Measurements from ENCODE around the gene KCTD4.
"Not testable (repeated sequence)": the region's sequence is repeated elsewhere in the genome, so short reads cannot be mapped to it uniquely, and the experiment has no call there.

Gene KCTD4

DNA sequence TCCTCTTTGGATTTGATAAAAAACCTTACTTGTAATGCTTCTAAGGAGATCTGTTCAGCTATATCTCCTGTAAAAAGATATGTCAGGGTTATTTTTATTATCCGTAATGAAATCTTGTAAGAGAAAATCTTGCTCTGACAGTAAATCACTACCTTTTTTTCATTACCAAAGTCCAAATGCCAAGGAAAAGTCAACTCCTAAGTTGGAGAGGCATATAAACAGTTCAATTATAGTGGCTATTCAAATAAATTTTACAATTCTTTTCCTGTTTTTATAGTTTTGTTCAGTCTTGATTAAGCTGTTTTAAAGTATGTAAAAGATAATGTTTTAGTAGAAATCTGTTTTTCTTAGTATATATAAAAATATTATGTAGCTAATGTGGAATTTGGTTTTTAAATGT lies 9.0 kb downstream of the KCTD4 start:
- DNase-seq (ENCODE audit: insufficient read length), result no peak
- FAIRE-seq, result no peak
- TF ChIP-seq POLR2AphosphoS5 (IDR thresholded peaks at IDR 0.05; ENCODE audit: low read depth, low read length) (no peak), POLR2A (IDR thresholded peaks at IDR 0.05; ENCODE audit: low read depth, low read length) (no peak), TAF1 (IDR thresholded peaks at IDR 0.05; ENCODE audit: borderline replicate concordance, low read depth, low read length) (no peak)

DNA sequence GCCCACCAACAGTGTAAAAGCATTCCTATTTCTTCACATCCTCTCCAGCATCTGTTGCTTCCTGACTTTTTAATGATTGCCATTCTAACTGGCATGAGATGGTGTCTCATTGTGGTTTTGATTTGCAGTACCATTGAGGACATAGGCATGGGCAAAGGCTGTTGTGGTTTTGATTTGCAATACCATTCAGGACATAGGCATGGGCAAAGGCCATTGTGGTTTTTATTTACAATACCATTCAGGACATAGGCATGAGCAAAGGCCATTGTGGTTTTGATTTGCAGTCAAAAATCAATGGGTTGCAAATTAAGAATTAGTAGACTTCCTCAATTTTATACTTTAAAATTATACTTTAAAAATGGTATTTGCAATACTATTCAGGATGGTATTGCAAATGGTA lies 11.3 kb downstream of the KCTD4 start:
- not testable (repeated sequence) for DNase-seq (ENCODE audit: insufficient read length); FAIRE-seq

DNA sequence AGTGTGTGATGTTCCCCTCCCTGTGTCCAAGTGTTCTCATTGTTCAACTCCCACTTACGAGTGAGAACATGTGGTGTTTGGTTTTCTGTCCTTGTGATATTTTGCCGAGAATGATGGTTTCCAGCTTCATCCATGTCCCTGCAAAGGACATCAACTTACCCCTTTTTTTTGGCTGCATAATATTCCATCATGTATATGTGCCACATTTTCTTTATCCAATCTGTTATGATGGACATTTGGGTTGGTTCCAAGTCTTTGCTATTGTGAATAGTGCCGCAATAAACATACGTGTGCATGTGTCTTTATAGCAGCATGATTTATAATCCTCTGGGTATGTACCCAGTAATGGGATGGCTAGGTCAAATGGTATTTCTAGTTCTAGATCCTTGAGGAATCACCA lies 11.8 kb downstream of the KCTD4 start:
- FAIRE-seq; DNase-seq (ENCODE audit: insufficient read length): not testable (repeated sequence)

DNA sequence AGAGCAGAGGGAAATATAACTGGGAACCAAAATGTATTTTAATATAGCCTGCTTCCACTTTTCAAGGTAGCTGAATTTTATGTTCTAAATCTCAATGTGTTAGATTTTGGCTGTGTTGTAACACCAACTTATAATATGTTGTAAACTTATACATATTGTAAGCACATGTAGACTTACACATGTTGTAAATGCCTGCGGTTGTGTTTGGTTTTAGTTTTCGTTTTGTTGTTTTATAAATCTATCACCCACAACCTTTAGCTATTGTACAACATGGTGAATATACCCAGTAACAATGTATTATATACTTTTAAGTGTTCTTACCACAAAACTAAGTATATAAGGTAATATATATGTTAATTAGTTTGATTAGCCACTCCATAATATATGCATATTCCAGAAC lies 15.6 kb downstream of the KCTD4 start:
- TF ChIP-seq POLR2A (IDR thresholded peaks at IDR 0.05; ENCODE audit: low read depth, low read length) (no peak), TAF1 (IDR thresholded peaks at IDR 0.05; ENCODE audit: borderline replicate concordance, low read depth, low read length) (no peak), POLR2AphosphoS5 (IDR thresholded peaks at IDR 0.05; ENCODE audit: low read depth, low read length) (no peak)
- DNase-seq (ENCODE audit: insufficient read length), result no peak
- no peak for FAIRE-seq

DNA sequence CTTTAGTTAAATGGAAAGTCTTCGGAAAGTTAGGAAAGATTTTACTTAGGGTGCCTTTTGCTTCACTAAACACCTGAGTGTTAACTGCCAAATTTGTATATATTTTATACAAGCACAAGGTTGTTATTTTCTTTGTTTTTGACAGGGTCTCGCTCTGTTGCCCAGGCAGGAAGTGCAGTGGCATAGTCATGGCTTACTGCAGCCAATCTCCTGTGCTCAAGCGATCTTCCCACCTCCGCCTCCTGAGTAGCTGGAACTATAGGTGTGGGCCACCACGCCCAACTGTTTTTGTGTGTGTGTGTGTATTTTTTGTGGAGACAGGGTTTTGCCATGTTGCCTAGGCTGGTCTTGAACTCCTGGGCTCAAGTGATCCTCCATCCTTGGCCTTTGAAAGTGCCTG lies 16.2 kb downstream of the KCTD4 start:
- no peak for FAIRE-seq
- TF ChIP-seq POLR2A (IDR thresholded peaks at IDR 0.05; ENCODE audit: low read depth, low read length), result no peak
- no peak for TF ChIP-seq POLR2AphosphoS5 (IDR thresholded peaks at IDR 0.05; ENCODE audit: low read depth, low read length)
- no peak for TF ChIP-seq TAF1 (IDR thresholded peaks at IDR 0.05; ENCODE audit: borderline replicate concordance, low read depth, low read length)
- no peak for DNase-seq (ENCODE audit: insufficient read length)

DNA sequence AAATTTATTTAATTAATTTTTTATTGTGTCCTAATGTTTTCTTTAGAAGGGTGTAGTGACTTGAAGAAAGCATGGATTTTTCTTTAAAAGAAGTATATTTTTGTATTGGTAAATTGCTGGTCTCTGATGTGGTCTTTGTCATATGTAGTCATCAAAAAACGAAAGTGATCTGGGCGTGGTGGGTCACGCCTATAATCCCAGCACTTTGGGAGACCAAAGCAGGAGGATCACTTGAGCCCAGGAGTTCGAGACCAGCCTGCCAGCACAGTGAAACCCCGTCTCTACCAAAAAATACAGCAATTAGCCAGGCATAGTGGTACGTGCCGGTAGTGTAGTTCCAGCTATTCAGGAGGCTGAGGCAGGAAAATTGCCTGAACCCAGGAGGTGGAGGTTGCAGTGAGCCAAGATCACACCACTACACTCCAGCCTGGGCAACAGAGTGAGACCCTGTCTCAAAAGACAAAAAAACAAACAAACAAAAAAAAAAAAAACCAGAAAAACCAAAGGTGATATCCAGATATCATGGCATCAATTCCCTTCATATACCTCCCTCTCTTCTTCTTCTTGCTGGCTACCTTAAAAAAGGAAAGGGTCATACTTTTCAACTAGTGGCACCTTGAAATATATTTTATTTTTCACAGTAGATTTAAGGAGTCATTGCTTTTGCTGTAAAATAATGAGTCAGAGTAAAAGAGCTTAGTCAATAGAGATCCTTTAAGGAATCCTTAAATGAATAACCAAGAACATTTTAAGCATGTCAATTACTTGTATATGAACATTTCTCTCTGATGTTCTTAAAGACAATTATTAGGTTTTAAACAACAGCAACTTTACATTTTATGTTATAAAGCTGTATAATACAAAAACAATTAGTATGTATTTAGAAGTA lies 19.9 kb downstream of the KCTD4 start:
- no peak for DNase-seq (ENCODE audit: insufficient read length)
- no peak for FAIRE-seq
- TF ChIP-seq TAF1 (IDR thresholded peaks at IDR 0.05; ENCODE audit: borderline replicate concordance, low read depth, low read length), result no peak
- no peak for TF ChIP-seq POLR2AphosphoS5 (IDR thresholded peaks at IDR 0.05; ENCODE audit: low read depth, low read length)
- TF ChIP-seq POLR2A (IDR thresholded peaks at IDR 0.05; ENCODE audit: low read depth, low read length), result no peak

DNA sequence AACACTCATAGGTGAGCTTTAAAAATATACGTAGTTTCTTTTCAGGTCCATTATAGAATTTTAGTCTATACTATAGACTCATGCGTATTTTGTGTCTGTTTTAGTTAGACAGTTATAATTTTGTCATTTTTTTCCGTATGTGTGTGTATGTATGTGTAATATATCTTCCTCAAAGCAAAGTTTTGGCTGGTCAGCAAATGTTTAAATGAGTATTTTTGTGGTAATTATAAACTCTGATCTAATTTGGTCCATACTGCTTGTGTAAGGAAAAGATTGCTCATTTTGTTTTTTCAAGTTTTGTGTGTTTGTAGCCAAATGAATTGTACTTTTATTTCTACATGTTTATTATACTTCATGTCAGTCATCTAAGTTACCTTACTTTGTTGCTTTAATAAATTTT lies 20.5 kb downstream of the KCTD4 start:
- DNase-seq (ENCODE audit: insufficient read length), result no peak
- no peak for TF ChIP-seq TAF1 (IDR thresholded peaks at IDR 0.05; ENCODE audit: borderline replicate concordance, low read depth, low read length)
- no peak for TF ChIP-seq POLR2A (IDR thresholded peaks at IDR 0.05; ENCODE audit: low read depth, low read length)
- TF ChIP-seq POLR2AphosphoS5 (IDR thresholded peaks at IDR 0.05; ENCODE audit: low read depth, low read length), result no peak
- FAIRE-seq, result no peak

DNA sequence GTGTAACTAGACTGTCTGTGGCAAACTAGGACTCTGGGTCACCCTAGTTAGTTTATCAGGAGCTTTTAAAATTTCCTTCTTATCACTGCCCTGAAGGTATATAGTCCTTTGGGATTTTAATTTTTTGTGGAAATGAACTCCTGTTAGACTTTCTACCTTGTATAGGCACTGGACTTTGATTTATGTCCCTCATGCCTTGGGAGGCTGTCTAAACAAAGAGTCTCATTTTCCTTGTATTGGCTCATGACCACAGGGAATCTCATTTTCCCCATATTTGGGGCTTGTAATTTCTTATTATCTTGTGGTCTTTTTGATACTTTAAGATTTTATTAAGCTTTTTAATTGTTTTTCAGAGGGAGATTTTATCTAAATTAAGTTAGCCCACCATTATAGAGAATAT lies 21.4 kb downstream of the KCTD4 start:
- DNase-seq (ENCODE audit: insufficient read length), result no peak
- TF ChIP-seq TAF1 (IDR thresholded peaks at IDR 0.05; ENCODE audit: borderline replicate concordance, low read depth, low read length) (no peak), POLR2AphosphoS5 (IDR thresholded peaks at IDR 0.05; ENCODE audit: low read depth, low read length) (no peak), POLR2A (IDR thresholded peaks at IDR 0.05; ENCODE audit: low read depth, low read length) (no peak)
- no peak for FAIRE-seq

DNA sequence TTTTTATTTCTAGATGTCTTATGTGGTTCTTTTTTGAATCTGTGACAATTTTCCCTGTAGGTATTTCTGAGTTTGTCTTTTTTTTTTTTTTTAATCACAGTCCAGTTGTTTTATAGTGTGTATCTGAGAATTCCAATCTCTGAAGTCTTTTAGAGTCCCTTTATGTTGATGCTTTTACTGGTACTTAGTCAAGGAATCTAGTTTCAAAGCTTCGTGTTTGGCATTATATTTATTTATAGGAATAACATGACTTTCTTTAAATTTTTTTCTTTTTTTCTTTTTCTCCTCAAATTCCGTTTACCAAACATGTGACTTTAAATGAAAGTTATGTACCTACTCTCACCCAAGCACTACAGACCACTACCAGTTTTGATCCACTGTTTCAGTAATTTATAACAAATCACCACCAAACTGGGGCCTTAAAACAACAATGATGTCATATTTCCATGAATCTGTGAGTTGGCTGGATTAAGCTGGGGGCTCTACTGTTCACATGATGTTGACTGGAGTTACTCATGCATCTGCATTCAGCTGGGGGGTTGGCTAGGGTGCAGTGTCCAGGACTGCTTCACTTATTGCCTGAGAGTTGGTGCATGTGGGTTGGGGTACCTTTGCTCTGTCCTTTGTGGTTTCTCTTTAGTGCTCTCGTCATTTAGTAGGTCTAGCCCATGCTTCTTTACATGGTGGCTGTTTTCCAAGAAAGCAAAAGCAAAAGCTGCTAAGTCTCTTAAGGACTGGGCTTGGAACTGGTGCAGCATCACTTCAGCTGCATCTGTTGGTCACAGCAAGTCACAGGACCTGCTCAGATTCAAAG lies 22.3 kb downstream of the KCTD4 start:
- DNase-seq (ENCODE audit: insufficient read length) (no peak), FAIRE-seq (no peak)
- no peak for TF ChIP-seq POLR2A (IDR thresholded peaks at IDR 0.05; ENCODE audit: low read depth, low read length)

DNA sequence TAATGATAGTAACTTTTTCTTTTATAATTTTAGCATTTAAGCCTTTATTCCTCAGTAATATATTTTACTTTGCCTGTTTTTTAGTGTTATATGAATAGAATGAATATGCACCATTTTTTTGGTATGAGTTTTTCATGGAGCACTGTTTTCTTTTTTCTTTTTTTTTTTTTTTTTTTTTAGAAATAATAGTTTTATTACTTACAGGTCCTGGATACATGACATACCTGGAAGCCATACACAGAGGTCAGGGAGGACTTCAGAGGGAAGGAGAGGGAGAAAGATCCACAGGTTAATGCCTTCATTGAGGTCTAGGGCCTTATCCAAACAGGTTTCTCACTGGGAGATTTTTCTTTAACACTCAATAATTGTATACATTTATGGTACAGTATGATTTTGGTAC lies 26.4 kb downstream of the KCTD4 start:
- FAIRE-seq, result no peak

DNA sequence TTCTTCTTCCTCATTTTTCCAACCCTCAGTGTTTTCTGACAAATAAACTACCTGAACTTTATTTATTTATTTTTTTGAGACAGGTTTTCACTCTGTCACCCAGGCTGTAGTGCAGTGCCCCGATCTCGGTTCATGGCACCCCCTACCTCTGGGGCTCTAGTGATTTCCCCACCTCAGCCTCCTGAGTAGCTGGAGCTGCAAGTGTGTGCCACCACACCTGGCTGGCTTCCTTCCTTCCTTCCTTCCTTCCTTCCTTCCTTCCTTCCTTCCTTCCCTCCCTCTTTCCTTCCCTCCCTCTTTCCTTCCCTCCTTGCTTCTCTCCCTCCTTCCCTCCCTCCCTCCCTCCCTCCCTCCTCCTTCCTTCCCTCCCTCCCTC lies 32.3 kb downstream of the KCTD4 start:
- DNase-seq (ENCODE audit: insufficient read length), result no peak
- TF ChIP-seq POLR2AphosphoS5 (IDR thresholded peaks at IDR 0.05; ENCODE audit: low read depth, low read length) (no peak), POLR2A (IDR thresholded peaks at IDR 0.05; ENCODE audit: low read depth, low read length) (no peak), TAF1 (IDR thresholded peaks at IDR 0.05; ENCODE audit: borderline replicate concordance, low read depth, low read length) (no peak)
- FAIRE-seq, result no peak

More for the DNA sequence above, 26.4 kb downstream of the KCTD4 start:
- TF ChIP-seq TAF1 (IDR thresholded peaks at IDR 0.05; ENCODE audit: borderline replicate concordance, low read depth, low read length), result no peak
- TF ChIP-seq POLR2A (IDR thresholded peaks at IDR 0.05; ENCODE audit: low read depth, low read length), result no peak
- no peak for TF ChIP-seq POLR2AphosphoS5 (IDR thresholded peaks at IDR 0.05; ENCODE audit: low read depth, low read length)
- no peak for DNase-seq (ENCODE audit: insufficient read length)
